Measurements from ENCODE around the gene IRF3.

GRCh38 chr19:49679771-49680413 lies 14.2 kb upstream of the IRF3 start:
- TF ChIP-seq TCF4 (CRISPR knock-in tag; IDR thresholded peaks at IDR 0.05; ENCODE audit: borderline replicate concordance) (no peak), PATZ1 (CRISPR knock-in tag; IDR thresholded peaks at IDR 0.05; ENCODE audit: borderline replicate concordance) (no peak), RARB (CRISPR knock-in tag; IDR thresholded peaks at IDR 0.05) (no peak), CREB5 (CRISPR knock-in tag; IDR thresholded peaks at IDR 0.05; ENCODE audit: low read depth) (no peak), ZFP30 (CRISPR knock-in tag; IDR thresholded peaks at IDR 0.05) (no peak), PPARA (CRISPR knock-in tag; IDR thresholded peaks at IDR 0.05; ENCODE audit: borderline replicate concordance) (no peak), CSDC2 (CRISPR knock-in tag; IDR thresholded peaks at IDR 0.05) (no peak), GLIS3 (CRISPR knock-in tag; IDR thresholded peaks at IDR 0.05) (no peak), ZNF8 (CRISPR knock-in tag; IDR thresholded peaks at IDR 0.05) (no peak)
- TF ChIP-seq, protein P1, sequence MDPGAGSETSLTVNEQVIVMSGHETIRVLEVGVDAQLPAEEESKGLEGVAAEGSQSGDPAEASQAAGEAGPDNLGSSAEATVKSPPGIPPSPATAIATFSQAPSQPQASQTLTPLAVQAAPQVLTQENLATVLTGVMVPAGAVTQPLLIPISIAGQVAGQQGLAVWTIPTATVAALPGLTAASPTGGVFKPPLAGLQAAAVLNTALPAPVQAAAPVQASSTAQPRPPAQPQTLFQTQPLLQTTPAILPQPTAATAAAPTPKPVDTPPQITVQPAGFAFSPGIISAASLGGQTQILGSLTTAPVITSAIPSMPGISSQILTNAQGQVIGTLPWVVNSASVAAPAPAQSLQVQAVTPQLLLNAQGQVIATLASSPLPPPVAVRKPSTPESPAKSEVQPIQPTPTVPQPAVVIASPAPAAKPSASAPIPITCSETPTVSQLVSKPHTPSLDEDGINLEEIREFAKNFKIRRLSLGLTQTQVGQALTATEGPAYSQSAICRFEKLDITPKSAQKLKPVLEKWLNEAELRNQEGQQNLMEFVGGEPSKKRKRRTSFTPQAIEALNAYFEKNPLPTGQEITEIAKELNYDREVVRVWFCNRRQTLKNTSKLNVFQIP (CRISPR knock-in tag; IDR thresholded peaks at IDR 0.05; ENCODE audit: borderline replicate concordance, low read depth): no peak

Measured in SK-N-SH treated with all-trans-retinoic acid at 6 μM for 48 hours (cell line).